Measurements from ENCODE around the gene GBA3.

DNA sequence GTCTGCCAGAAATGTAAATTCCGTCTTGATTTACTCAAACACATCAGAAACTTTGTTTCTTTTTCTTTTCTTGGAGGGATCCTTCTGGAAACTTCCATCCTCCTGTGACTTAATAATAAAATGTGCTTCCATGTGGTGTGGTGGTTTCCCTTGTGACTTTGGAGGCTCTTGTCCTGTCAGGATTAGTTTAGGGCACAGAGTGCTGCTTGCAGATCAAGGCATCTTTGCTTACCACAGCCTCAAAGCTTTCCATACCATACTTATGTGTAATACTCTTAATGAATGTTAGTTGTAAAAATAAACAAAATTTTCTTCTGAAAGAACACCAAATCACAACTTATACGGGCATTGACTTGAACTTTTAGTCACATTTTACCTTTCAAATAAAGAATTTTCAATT, 27.4 kb downstream of the GBA3 start:
- TF ChIP-seq EP300 (IDR thresholded peaks at IDR 0.05; ENCODE audit: borderline replicate concordance in 1 of 2, low read depth in 2 of 2, low read length in 2 of 2) (no peak), USF2 (IDR thresholded peaks at IDR 0.05; ENCODE audit: low read length) (no peak), RAD21 (IDR thresholded peaks at IDR 0.05 in 1 of 2, conservative IDR thresholded peaks at IDR 0.05 in 1 of 2; ENCODE audit: low read depth in 2 of 2, low read length in 2 of 2) (no peak)
